HG03097 (cell line): Measurements from ENCODE around the gene ITGAD.

Source experiments
- ATAC-seq: cut with Tn5 transposase; IDR thresholded peaks from one replicate; pipeline ENCODE4 v1.9.1; 2021; ENCODE audit not compliant: unreplicated experiment, low FRiP score

The ITGAD gene

DNA sequence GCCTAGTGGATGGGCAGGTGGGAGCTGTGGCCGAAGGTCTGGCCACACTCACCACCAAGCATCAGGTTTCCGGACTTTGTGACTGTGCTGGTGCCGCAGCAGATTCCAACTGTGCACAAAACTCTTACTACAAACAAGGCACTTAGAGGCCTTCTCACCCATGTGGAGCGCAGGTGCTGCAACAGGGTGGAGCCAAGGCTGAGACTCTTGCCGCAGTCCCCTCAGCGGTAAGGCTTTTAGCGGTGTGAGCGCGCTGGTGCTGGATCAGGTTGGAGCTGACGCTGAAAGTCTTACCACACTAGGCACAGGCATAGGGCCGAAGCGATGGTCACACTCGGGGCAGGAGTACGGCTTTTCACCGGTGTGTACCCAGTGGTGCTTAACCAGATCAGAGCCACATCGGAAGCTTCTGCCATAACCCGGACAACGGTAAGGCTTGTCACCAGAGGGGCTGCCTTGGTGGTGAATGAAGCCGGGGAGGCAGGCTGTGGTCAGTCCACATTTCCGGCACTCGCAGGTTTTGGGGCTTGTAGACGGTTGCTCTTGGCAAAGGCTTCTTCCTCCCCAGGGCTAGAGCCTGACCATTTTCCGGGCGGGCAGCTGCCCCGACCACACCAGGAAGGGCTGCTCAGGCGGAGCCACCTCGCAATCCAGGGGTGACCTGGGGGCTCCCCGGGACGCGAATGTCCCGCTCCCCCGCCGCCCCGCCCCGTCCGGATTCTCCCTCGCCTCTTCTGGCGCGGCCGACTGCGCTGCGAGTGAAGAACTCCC, 65.1 kb downstream of the ITGAD start:
- peak; percentile 15 for ATAC-seq

- peak; percentile 62 for ATAC-seq
These were observed 65.9 kb downstream of the ITGAD start, which contains the start of gene ARMC5 for GRCh38 chr16:31458844-31459686. ARMC5 (plus strand) TSS chr16:31459501; CDS start chr16:31459525, 24 bp downstream.

DNA sequence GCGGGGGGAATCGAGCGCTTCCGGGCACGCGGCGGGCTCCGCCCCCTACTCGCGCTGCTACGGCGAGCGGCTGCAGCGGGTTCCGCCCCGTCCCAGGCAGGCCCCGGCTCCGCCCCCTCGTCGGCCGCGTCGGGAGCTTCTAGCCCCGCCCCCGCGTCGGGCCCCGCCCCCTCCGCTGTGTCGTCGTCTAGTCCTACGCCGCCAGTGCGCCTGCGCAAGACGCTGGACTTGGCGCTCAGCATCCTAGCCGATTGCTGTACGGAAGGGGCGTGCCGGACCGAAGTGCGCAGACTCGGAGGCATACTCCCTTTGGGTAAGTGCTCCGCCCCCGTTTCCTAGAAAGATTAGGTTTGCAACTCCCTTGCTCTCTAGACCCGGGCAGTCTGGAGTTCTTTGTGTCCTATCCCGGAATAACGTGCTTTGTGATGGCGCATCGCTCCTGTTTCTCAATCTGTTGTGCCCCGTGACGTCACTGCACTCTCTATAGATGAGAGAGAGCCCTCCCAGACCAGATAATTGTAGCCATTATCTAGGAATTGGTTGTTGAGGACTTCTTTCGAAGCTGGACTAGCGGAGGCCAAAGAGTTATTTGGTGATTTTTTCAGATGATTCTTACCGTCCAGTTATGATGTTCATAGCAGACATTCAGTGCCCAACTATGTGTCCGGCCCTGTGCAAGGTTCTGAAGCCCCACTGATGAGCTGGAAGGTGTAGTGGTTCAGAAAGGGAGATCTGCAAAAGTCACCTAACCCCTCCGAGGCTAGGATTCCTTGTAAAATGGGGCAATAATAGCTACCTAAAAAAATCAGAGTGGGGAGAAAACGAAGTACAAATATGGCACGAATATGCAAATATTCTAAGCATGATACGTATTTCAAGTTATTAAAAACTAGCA, 66.8 kb downstream of the ITGAD start:
- peak; percentile 69 for ATAC-seq

DNA sequence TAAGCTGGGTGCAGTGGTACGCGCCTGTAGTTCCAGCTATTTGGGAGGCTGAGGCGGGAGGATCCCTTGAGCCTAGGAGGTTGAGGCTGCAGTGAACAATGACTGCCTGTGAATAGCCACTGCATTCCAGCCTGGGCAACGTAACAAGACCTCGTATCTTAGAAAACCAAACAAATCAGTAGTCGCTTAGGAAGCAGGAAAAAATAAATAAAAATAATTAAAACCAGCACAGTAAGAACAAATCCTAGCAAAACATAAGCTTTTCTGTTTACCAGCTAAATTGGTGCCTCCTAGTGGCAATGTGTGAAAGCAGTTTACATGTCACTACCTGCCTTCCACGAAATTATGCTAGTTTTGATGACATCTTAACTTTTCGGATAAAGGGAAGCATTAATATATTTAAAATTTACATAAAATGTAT, 67.5 kb downstream of the ITGAD start:
- no peak for ATAC-seq

GRCh38 chr16:31461201-31461920, 68.2 kb downstream of the ITGAD start:
- no peak for ATAC-seq

DNA sequence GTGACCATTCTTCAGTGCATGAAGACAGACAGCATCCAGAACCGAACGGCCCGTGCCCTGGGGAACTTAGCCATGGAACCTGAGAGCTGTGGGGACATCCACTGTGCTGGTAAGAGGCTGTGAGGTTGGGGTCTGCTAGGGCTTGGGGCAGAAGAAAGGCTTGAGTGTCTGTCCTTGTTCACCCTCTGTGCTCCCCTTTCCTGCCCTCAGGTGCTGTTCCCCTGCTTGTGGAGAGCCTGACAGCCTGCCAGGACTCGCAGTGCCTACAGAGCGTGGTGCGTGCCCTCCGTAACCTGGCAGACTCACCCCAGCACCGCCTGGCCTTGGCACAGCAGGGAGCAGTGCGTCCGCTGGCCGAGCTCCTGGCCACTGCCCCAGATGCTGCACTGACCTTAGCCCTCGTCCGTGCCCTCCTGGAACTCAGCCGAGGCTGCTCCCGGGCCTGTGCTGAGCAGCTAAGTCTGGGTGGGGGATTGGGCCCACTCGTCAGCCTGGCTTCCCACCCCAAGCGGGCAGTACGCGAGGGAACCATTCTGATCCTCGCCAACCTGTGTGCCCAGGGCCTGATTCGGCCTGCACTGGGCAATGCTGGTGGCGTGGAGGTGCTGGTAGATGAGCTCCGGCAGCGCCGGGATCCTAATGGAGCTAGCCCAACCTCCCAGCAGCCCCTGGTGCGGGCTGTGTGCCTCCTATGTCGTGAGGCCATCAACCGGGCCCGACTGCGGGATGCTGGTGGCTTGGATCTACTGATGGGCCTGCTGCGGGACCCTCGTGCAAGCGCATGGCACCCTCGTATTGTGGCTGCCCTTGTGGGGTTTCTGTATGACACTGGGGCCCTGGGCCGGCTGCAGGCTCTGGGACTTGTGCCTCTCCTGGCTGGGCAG, 69.0 kb downstream of the ITGAD start:
- no peak for ATAC-seq

DNA sequence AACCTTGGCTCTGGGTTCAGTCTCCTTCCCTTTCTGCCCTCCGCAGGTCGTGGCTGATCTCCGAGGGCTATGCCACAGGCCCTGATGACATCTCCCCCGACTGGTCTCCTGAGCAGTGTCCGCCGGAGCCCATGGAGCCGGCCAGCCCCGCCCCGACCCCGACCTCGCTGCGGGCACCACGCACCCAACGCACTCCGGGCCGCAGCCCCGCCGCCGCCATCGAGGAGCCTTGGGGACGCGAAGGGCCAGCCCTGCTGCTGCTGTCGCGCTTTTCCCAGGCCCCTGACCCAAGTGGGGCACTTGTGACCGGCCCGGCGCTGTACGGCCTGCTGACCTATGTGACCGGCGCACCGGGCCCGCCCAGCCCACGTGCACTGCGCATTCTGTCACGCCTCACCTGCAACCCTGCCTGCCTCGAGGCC, 71.2 kb downstream of the ITGAD start:
- no peak for ATAC-seq

- no peak for ATAC-seq
These were observed 71.7 kb downstream of the ITGAD start for GRCh38 chr16:31464781-31465260.

GRCh38 chr16:31465788-31466370, 72.7 kb downstream of the ITGAD start:
- no peak for ATAC-seq

DNA sequence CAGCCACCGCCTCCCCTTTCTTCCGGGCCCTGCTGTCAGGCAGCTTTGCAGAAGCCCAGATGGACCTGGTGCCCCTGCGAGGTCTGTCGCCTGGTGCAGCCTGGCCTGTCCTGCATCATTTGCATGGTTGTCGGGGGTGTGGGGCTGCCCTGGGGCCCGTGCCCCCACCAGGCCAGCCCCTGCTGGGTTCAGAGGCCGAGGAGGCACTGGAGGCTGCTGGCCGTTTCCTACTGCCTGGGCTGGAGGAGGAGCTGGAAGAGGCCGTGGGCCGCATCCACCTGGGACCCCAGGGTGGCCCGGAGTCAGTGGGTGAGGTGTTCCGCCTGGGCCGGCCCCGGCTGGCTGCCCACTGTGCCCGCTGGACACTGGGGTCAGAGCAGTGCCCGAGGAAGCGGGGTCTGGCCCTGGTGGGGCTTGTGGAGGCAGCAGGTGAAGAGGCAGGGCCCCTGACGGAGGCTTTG, 73.3 kb downstream of the ITGAD start:
- no peak for ATAC-seq

DNA sequence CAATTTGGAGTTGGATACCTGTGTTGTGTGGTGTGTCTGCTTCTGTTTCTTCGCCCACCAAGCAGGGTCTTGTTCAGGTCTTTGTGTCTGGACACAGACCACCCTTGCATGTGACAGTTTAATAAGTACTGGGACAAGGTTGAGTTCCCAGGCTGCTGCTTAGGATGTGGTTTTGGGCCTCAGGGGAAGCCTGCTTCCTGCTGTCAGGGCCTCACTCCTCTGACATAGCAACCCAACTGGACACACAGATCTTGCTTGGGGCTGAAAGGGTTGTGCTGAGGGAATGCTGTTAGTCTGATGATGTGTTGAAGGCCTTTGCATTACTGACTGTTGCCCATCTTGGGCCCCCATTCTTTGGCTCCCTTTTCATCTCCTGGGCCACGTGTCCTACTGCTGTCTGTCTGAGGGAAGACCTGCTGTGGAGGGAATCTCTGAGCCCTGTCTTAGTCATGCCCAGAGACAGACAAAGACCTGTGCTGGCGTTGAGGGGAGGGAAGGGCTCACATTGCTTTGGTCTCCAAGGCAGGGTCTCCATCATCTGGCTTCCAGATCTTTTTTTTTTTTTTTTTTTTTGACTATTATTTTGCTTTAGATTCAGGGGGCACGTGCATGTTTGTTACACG, 74.1 kb downstream of the ITGAD start:
- peak; percentile 51 for ATAC-seq

GRCh38 chr16:31467858-31468257, 74.7 kb downstream of the ITGAD start:
- no peak for ATAC-seq

GRCh38 chr16:31470615-31471014, 77.5 kb downstream of the ITGAD start:
- ATAC-seq = no peak

DNA sequence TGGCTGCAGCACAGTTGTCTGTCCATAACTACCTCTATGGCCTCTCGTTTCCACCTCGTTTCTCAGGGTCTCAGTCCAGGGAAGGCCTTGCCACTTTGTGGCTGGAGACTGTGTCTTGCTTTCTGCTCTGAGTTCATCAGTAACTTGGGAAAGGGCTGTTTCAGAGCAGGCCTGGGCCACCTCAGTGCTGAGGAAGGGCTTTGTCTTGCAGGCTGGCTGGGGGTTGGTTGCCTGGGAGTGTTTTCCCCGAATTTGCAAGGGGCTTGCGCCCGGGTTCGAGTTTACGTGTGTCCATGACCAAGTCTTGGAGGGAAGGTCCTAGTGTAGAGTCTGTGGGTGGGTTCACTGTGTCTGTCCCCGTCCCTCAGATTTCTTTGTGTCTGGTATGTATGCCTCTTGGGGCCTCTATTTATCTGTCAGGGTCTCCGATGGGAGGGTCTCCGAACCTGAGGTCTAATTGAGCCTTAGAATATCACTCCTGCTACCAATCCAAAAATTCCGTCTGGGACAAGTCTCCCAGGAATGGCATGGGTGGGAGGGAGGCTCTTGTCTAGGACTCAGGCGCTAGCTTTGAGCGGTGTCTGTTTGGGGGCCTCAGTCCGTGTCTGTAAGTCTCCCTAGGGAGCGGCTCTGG, 78.2 kb downstream of the ITGAD start:
- no peak for ATAC-seq

GRCh38 chr16:31471875-31472708, 79.0 kb downstream of the ITGAD start, which contains the start of gene TGFB1I1:
TGFB1I1 (plus strand) TSS chr16:31472152; CDS start chr16:31472189, 37 bp downstream.
- no peak for ATAC-seq

DNA sequence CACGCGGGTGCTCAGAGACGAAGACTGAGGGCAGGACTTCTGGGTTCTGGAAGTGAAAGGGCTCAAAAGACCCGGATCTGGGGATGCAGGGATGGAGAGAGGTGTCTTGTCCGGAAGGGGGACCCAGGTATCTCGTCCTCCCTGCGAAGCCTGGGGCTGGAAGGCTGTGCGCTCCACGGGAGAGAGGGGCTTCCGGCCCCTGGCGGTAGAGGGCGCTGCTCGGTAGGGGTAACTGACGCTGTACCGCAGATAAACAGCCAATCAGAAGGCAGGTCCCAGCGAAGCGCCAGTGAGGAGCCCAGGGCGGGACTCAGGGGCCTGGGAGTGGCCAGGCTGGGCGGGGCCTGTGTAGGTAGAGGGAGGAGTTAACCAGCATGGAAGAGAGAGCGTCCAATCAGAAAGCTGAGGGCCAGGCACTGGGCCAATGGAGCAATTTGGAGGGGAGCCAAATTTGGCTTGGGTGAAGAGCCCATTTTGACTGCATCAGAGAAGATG, 79.6 kb downstream of the ITGAD start:
- no peak for ATAC-seq
